G401.6 (cell line): ENCODE data around the gene CYP8B1.

Experiments used
- FAIRE-seq: peaks from 2 replicates; lab custom pipeline; 2012; peaks lifted over from hg19 to GRCh38; lab: Jason Lieb, UNC

CYP8B1 gene, protein sequence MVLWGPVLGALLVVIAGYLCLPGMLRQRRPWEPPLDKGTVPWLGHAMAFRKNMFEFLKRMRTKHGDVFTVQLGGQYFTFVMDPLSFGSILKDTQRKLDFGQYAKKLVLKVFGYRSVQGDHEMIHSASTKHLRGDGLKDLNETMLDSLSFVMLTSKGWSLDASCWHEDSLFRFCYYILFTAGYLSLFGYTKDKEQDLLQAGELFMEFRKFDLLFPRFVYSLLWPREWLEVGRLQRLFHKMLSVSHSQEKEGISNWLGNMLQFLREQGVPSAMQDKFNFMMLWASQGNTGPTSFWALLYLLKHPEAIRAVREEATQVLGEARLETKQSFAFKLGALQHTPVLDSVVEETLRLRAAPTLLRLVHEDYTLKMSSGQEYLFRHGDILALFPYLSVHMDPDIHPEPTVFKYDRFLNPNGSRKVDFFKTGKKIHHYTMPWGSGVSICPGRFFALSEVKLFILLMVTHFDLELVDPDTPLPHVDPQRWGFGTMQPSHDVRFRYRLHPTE

DNA sequence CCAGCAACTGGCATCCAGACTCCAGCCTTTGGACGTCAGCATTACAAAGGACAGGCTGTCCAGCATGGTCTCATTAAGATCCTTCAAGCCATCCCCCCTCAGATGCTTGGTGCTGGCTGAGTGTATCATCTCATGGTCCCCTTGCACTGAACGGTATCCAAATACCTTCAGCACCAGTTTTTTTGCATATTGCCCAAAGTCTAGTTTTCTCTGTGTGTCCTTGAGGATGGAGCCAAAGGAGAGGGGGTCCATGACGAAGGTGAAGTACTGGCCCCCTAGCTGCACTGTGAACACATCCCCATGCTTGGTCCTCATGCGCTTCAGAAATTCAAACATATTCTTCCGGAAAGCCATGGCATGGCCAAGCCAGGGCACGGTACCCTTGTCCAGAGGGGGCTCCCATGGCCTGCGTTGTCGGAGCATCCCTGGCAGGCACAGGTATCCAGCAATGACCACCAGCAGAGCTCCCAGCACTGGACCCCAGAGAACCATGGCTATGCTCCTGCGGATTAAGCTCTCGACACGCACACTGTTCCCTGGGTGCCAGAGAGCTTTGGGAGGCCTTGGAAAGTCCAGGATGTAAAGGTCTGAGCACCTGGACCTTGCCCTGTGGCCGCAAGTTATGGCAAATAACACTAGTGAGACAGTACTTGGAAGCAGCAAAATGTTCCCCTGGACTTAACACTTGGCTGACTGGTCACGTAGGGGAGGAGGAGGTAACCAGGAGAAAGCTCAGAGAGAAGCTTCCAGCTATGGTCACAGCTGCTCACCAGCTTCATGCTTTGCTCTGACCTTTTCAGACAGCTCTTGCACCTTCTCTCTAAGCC lies at the start of gene CYP8B1:
TSS of gene CYP8B1 (minus strand) at position 555 of the 827 bp plus-strand sequence. CDS start at position 492, 63 bp downstream.
- FAIRE-seq = no peak

DNA sequence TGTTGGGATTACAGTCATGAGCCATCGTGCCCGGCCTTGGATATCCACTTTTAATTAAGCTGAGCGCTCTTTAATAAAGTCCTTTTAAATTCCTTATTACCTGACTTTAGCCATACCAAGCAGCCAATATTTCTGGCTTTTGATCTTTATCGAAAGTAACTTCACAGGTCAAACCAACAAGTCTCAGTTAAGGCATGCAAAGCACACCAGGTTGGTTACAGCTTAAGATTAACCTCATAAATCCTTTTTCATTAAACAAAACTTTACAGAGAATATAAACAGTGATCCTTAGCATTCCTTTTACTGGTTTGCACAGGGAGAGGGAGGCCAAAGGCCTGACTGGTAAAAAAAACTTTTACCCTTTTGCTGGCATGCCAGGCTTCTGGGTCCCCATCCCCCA lies 47.9 kb upstream of the CYP8B1 start:
- FAIRE-seq = no peak

DNA sequence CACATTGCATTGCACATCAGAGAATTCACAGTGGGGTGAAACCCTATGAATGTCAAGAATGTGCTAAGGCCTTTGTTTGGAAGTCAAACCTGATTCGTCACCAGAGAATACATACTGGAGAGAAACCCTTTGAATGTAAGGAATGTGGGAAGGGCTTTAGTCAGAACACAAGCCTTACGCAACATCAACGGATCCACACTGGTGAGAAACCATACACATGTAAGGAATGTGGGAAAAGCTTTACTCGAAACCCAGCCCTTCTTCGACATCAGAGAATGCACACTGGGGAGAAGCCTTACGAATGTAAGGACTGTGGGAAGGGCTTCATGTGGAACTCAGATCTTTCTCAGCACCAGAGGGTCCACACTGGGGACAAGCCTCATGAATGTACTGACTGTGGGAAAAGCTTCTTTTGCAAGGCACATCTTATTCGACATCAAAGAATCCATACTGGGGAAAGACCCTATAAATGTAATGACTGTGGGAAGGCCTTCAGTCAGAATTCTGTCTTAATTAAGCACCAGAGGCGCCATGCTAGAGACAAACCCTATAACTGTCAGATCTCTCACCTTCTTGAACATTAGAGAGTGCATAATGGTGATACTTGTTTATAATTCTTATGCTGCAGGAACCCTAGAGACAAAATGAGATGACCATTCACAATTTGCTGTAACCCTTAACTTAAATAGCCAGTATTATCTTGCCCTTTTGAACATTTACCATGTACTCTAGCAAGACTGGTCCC lies 39.3 kb upstream of the CYP8B1 start:
- no peak for FAIRE-seq

DNA sequence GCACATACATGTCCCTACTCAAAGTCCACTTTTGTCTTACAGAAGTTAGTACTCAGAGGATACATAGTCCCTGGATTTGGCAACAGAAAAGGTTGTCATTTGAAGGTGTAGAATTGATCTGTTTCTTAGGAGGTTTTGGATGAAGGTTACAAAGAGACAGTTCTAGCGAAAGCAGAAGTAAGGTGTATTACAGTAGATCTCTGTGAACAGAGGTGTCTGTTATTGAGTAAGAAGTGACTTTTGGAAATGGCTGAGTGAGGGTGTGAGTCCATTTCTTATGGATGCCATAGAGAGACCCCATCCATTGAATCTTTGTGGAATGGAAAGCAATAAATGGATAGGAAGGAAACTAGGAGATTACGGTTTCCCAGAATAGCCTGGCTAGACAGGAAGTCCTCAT lies 35.9 kb upstream of the CYP8B1 start:
- FAIRE-seq = no peak

DNA sequence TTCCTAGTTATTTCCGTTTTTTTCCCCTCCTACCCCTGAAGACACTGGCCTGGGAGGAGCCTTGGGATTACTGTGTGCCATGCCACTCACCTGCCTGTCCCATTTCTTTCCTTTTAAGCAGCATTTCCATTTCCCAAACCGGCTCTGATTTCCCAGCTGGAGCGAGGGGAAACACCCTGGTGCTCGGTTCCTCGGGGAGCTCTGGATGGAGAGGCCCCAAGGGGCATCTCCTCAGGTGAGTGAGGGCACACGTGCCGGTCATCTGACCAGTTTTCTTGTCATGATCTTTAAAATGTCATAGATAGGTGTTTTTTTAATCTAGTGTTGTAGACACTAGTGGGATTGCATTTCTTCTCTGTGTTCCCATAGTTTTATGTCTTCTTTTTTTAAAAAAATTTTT lies 33.0 kb upstream of the CYP8B1 start:
- no peak for FAIRE-seq

DNA sequence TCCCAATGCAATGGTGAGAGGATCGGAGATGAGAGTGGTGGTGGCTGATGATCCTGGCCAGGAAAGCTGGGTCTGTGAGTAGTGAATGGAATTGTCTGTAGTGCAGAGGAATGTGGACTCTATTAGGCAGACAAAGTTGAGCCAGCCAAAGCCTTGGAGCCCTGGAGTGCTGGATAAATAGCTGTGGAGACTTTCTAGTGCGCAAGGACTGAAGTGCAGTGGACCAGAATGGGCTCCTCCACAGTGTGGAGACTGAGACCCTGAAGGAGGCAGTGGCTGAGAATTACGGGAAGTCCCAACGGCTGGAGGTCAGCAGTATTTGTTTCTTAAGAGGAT lies 31.1 kb upstream of the CYP8B1 start:
- no peak for FAIRE-seq

DNA sequence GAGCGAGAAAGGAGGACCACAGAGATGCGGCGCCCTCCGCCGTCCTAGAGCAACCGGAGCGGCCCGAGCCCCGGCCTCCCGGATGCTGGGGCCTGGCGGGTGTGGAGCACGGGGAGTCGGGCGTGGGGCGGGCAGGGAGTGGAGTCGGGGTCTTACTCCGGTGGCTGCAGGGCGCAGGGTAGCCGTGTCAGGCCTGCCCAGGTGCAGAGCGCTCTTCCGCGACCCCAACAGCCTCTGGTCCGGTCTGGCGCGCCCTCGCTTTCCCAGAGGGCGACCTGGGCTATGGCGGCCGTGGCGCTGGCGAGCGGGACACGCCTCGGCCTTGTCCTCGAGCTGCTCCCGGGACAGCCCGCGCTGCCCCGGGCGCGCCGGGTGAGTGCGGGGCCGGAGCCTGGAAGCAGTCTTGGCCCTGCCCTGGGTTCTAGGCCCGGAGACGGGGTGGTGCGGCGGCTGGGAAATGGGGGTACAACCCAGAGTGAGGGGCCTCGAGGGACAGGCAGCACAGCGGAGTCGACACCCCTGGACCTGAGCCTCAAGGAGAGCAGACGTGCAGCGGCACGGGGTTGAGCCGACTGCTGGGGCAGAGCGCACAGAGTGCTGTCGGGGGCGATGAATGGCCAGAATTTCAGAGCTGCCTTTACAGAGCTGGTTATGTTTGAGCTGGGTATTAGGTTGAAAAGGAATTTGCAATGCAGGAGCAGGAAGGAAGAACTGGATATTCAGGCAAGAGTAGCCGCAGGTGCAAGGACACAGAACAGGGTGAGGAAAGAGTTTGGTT lies 30.6 kb upstream of the CYP8B1 start, which contains the start of gene ZNF662:
TSS of gene ZNF662 (plus strand) at position 73 of the 778 bp plus-strand sequence. CDS start 1,973 bp downstream, outside the sequence.
- FAIRE-seq = no peak

DNA sequence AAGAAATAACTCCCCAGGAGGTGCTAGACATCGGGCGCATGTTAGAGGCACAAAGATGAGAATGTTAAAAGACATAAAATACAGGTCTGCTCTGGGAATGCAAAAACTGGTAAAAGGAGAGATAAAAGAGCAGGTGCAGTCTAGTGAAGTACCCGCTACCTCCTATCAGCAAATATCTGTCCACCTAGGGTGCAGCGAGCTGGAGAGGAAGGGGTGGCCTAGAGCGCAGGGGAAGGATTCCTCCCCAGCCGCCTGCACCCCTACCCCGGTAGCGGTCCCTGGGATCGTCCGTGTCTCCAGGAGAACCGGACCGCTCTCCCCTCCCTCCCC lies 30.0 kb upstream of the CYP8B1 start:
- FAIRE-seq = no peak

DNA sequence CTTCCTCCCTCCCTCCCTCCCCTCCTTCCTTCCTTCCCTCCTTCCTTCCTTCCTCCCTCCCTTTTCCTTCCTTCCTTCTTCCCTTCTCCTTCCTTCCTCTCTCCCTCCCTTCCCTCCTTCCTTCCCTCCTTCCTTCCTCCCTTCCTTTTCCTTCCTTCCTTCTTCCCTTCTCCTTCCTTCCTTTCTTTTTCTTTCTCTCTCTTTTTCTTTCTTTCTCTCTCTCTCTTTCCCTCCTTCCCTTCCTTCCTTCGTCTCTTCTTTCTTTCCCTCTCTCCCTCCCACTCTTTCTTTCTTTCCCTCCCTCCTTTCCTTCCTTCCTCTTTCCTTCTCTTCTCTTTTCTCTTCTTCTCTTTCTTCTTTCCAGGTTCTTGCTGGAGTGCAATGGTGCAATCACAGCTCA lies 28.4 kb upstream of the CYP8B1 start:
- no peak for FAIRE-seq

DNA sequence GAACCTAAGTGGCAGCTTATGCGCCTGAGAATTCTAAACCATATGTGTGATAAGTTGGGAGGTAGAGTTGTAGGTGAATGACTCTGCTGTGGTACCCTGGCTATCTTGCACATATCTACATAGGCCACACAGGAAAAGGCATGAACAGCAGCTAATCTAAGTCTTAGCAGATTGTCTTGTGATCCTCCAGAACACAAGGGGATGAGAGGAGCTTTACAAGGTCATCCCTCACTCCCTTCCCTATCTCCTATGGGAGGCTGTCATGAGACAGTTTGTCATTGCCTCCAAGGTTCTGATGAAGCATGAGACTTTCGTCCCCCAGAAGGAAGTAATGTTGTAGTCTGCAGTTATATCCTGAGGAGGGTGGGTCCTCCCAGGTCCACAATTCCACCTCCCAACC lies 26.6 kb upstream of the CYP8B1 start:
- FAIRE-seq = no peak

DNA sequence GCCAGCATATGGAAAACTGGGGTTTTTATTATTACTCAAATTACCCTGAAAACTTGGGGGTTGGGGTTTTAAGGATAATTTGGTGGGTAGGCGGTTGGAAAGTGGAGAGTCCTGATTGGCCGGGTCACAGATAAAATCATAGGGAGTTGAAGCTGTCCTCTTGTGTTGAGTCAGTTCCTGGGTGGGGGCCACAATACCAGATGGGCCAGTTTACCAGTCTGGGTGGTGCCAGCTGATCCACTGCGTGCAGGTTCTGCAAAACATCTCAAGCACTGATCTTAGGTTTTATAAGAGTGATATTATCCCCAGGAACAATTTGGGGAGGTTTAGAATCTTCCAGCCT lies 25.4 kb upstream of the CYP8B1 start:
- FAIRE-seq = no peak

DNA sequence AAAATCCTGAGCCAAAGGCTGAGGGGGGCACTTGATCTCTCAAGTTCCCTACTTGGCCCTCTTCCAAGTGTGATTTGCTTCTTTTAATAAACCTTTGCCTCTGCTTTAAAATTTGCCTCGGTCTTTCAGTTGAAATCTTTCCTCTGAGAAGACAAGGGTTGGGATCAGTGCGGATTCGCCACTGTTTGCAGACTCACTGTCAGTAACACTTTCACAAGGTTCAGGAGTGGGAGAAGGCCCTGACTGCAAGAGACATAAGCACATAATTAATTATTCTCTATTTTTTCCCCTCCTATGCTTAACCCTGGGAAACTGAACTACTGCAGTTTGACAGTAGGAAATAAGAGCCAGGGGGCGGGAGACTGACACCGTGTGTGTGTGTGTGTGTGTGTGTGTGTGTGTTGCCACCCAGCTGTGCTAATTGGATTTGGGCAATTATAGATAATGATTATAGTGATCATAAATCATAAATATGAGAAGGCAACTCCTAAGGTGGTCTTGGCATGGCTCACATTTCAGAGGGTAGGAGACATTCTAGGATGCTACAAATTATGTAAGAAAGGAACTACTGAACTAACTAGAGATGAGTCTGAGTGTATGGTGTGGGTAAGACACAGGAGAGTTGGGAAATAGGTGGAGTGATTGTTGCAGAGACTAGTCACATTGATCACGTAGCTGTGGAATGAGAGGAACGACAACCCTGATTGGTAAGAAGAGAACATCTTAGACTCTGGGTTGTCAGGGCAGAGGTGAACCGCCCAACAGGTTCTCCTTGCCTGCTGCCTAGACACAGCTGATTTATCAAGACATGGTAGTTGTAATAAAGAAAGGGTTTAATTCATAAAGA lies 24.8 kb upstream of the CYP8B1 start:
- no peak for FAIRE-seq

DNA sequence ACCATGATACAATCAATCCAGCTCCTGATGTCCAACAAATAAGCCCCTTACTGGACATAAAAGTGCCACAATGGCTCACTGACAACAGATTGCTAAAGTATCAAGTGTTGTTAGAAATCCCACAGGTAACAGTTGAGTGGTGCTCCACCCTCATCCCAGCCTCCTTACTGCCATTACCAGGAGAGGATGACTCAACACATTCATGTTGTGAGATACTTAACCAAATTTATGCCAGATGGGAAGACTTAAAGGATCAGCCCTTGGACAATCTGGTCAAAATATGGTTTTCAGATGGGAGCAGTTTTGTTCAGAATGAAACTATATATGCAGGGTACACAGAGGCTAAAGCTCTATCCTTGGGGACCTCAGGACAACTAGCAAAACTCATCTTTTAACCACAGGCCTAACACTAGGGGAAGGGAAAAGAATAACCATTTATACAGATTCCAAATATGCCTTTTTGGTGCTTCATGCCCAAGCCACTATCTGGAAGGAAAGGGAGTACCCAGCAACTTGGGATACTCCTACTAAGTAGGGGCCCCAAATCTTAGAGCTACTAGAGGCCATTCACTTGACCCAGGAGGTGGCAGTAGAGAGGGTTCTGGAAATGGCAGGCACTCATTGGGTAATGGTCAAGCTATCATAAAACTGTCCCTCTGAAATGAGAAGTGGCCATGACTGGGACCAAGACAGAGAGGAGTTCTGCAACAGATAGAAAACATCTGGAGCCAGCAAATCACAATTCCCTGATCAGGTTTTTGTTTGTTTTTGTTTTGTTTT lies 23.4 kb upstream of the CYP8B1 start:
- FAIRE-seq = no peak

DNA sequence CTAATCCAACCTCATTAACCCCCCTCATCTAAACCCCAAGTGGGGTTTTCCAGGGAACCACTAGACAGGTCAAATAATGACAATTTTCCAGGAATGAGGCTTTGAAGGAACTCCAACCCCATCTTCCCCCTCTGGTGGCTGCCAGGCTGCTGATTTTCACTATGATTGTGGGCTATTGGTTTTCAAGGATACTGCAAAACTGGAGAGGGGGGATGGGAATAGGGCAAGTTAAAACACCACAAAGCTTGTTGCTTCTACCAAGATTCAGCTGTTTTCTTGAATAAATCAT lies 19.8 kb upstream of the CYP8B1 start:
- no peak for FAIRE-seq

DNA sequence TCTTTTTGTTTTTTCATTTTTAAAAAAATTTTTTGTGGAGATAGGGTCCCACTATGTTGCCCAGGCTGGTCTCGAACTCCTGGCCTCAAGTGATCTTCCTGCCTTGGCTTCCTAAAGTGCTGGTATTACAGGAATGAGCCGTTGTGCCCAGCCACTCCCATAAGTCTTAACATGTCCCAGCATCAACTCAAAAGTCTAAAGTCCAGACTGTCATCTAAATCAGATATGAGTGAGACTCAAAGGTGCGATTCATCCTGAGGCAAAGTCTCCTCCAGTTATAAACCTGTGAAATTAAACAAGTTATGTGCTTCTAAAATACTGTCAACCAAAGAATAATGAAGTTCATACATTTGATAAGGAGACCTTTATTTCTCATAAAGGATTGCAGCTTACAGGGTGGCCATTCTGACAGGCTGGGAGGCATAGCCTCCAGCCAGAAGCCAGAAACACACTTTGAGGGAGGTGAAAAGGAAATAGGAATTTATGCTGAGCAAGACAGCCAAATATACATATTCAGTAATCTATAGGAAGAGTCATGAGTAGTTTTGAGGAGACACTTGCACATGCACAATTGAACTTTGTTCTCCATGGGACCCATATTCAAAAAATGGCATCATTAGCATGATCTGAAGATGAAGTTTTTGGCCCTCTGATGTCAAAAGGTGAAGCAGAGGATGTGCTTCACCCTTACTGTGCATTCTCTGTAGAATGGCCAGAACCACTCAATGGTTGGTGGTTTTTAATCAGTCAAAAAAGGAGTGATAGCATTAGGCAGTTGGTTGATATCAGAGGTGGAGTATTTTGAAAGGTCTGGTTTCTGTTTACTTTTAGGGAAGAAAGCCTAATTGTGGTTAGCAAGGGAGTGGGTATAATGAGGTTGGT lies 19.3 kb upstream of the CYP8B1 start:
- FAIRE-seq = no peak

DNA sequence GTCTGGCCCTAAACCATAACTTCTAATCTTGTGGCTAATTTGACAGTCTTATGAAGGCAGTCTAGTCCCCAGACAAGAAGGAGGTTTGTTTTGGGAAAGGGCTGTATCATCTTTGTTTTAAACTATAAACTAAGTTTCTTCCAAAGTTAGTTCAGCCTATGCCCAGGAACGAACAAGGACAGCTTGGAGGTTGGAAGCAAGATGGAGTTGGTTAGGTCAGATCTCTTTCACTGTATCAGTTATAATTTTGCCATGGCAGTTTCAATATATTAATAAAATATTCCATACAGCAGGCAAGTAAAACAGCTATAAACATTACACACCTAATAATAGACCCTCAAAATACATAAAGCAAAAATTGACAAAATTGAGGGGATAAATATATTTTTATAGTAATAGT lies 17.1 kb upstream of the CYP8B1 start:
- no peak for FAIRE-seq

DNA sequence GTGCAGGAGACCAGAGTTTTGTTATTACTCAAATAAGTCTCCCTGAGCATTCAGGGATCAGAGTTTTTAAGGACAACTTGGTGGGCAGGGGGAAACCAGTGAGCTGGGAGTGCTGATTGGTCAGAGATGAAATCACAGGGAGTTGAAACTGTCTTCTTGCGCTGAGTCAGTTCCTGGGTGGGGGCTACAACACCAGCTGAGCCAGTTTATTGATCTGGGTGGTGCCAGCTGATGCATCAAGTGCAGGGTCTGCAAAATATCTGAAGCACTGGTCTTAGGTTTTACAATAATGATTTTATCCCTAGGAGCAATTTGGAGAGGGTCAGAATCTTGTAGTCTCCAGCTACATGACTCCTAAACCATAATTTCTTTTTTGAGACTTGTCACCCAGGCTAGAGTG lies 16.5 kb upstream of the CYP8B1 start:
- FAIRE-seq = no peak

DNA sequence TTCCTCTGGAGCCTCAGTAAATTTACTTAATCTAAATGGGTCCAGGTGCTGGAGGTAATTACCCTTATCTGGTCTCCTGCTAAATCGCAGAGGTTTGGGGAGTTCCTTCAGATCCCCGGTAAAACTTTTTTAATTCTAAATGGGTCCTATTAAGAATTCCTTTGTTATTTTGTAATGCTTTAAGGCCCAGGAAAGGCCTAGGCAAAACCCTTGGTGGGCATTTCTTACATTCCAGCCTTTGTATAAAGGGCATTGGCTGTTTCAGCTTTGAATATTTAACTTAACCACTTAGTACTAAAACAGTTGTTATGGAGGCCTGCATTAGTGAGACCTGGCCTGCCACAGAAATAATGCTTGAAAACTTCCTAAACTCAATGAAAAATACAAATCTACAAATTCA lies 15.4 kb upstream of the CYP8B1 start:
- FAIRE-seq = no peak

DNA sequence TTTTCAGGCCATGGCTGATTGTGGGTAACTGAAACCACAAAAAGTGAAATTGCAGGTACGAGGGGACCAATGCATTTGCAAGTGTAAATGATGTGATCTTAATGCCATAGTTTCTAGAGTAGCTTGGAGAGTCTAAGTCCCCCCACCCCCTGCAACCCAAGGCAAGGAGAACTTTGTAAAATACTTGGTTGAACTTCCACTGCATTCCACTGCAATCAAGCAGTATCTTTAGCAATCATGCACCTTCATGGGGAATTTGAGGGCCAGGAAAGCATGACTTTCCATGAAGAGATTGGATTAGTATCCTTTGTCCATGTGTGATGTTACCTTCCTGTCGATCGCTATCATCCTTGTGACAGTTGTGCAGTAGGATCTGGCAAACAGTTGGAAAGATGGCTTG lies 11.4 kb upstream of the CYP8B1 start:
- no peak for FAIRE-seq
